Measurements from ENCODE around the gene TPRA1. TPM values are rescaled to one million over a fixed set of nuclear protein-coding genes. Genes with fewer than 3 reads are reported as not detected.

TPRA1 gene
- total and polyA plus RNA-seq, 9 of the 15 experiments (the other 6 are each of a cell fraction or from before 2014, with no cell fraction given), result 0.66 to 21.5 (median 11.1) TPM

GRCh38 chr3:127639173-127640041, 48.9 kb upstream of the TPRA1 start:
- ChIA-PET CTCF (ENCODE audit: low intra/inter-chr PET ratio) (no interaction called here), POLR2A (interaction anchor here (0.8 kb wide), 1 partner anchor 956 kb away, joined by 4 read pairs; no protein-coding TSS in a partner anchor)
- no peak overlapping the region for H3K27ac ChIP-seq (ENCODE audit: extremely low read depth, low read depth, low read length)
- in situ Hi-C loops (cut with MboI) (no loop called here), intact Hi-C loops (cut with micrococcal nuclease) (no loop called here)
- peaks cover 0 to 3% of the 10 kb centered on the region in 2 experiments; a peak in 2 of 5 replicates for H3K4me1 ChIP-seq (replicated peaks in 1 of 2; ENCODE audit: control insufficient read depth in 2 of 2, insufficient read depth in 2 of 2, low read length in 2 of 2)
- H3K4me2 ChIP-seq (ENCODE audit: insufficient read depth, low read length), result no peak overlapping the region
- no peaks in the 10 kb centered on the region for H3K27me3 ChIP-seq (ENCODE audit: control insufficient read depth in 2 of 2, insufficient read depth in 2 of 2, low read length in 2 of 2)
- H3K36me3 ChIP-seq (ENCODE audit: control insufficient read depth, insufficient read depth, low read length), result peaks cover 10% of the 10 kb centered on the region; the same call in 2 of the 3 replicates
- ATAC-seq (no peak), DNase-seq (ENCODE audit: extremely low read depth in 1 of 4, low spot score in 3 of 4) (no peak), FAIRE-seq (no peak)
- no peaks in the 10 kb centered on the region for H3K9me3 ChIP-seq (replicated peaks; ENCODE audit: control insufficient read depth, insufficient read depth, low read depth, low read length)
- H3K9me1 ChIP-seq (ENCODE audit: control insufficient read depth, insufficient read depth, low read length), result no peaks in the 10 kb centered on the region
- no peak overlapping the region for H3K9ac ChIP-seq (ENCODE audit: insufficient read depth in 1 of 2, low read depth in 2 of 2, low read length in 2 of 2)
- no TSS peak for BruUV-seq (replicated peaks)
- TF ChIP-seq POLR3G (IDR thresholded peaks at IDR 0.05; ENCODE audit: extremely low read depth, insufficient read length, insufficient replicate concordance) (no peak), SRSF9 (IDR thresholded peaks at IDR 0.05; ENCODE audit: borderline replicate concordance, low read depth, low read length) (no peak), HDAC3 (IDR thresholded peaks at IDR 0.05; ENCODE audit: borderline replicate concordance, partially characterized antibody) (no peak), RB1 (IDR thresholded peaks at IDR 0.05; ENCODE audit: low read depth) (no peak), RBM22 (IDR thresholded peaks at IDR 0.05; ENCODE audit: low read depth, low read length, poor library complexity, severe bottlenecking) (no peak), IRF2 (CRISPR knock-in tag; IDR thresholded peaks at IDR 0.05) (no peak), CTBP1 (IDR thresholded peaks at IDR 0.05; ENCODE audit: borderline replicate concordance) (no peak), TEAD1 (CRISPR knock-in tag; IDR thresholded peaks at IDR 0.05) (no peak), ELK1 (CRISPR knock-in tag; IDR thresholded peaks at IDR 0.05) (no peak), NONO (IDR thresholded peaks at IDR 0.05; ENCODE audit: low read depth in 2 of 2, low read length in 1 of 2) (no peak), RFX5 (IDR thresholded peaks at IDR 0.05; ENCODE audit: low read depth, low read length) (no peak), TFAP4 (CRISPR knock-in tag; IDR thresholded peaks at IDR 0.05; ENCODE audit: borderline replicate concordance) (no peak), SREBF1 (IDR thresholded peaks at IDR 0.05; ENCODE audit: borderline replicate concordance, low read depth, low read length) (no peak)
- H3K4me3 ChIP-seq, result no peak overlapping the region
- H4K20me1 ChIP-seq (replicated peaks; ENCODE audit: control insufficient read depth, insufficient read depth, low read length), result no peaks in the 10 kb centered on the region
- no peak overlapping the region for H2AFZ ChIP-seq (ENCODE audit: low read depth, low read length)
- WGBS (ENCODE audit: insufficient coverage, low coverage, missing lambda C conversion rate), result 93% methylated on average over 5 of the region's 5 CpGs
- H3K79me2 ChIP-seq (ENCODE audit: control insufficient read depth, insufficient read depth, low read length), result peaks cover 17% of the 10 kb centered on the region
